GM23338 (cell line): ENCODE results near the gene IL1R1. TPM values are rescaled to one million over a fixed set of nuclear protein-coding genes. Genes with fewer than 3 reads are reported as not detected.

ENCODE experiments used
- ATAC-seq: fragments of 200-7000 bp; cut with Tn5 transposase; 3 replicates; pipeline ENCODE4 v1.9.1; 2020
- DNase-seq: peaks from one replicate; pipeline ENCODE4 v3.0.0-alpha.2; 2015; ENCODE audit warnings: low spot score
- H2AFZ ChIP-seq: fragments of 200-600 bp; sonication (generic); 2 replicates; pipeline ENCODE4 v1.8.0; 2016; ENCODE audit warnings: antibody characterized with exemption, mild to moderate bottlenecking, moderate library complexity
- H3F3A ChIP-seq: fragments of 200-600 bp; sonication (generic); replicated peaks from 2 replicates; pipeline ENCODE4 v1.8.0; 2017; ENCODE audit warnings: antibody characterized with exemption, mixed run types, low read depth
- H3K27ac ChIP-seq: fragments of 200-600 bp; sonication (generic); 2 replicates; pipeline ENCODE4 v1.6.1; 2016; ENCODE audit warnings: low read depth
- H3K27me3 ChIP-seq: fragments of 200-600 bp; sonication (generic); 2 replicates; pipeline ENCODE4 v1.8.0; 2016; ENCODE audit warnings: mild to moderate bottlenecking, mixed run types, moderate library complexity; ENCODE audit not compliant: insufficient read depth
- H3K36me3 ChIP-seq: fragments of 200-600 bp; sonication (generic); 2 replicates; pipeline ENCODE4 v1.8.0; 2016; ENCODE audit warnings: mild to moderate bottlenecking; ENCODE audit not compliant: insufficient read depth
- H3K4me1 ChIP-seq: fragments of 200-600 bp; sonication (generic); 2 replicates; pipeline ENCODE4 v1.8.0; 2016; ENCODE audit warnings: mild to moderate bottlenecking, moderate library complexity; ENCODE audit not compliant: insufficient read depth
- H3K4me2 ChIP-seq: fragments of 200-600 bp; sonication (generic); 2 replicates; pipeline ENCODE4 v1.7.1; 2017; ENCODE audit warnings: mixed run types
- H3K4me3 ChIP-seq: fragments of 200-600 bp; sonication (generic); 2 replicates; pipeline ENCODE4 v1.6.1; 2016; ENCODE audit warnings: mixed run types
- H3K79me2 ChIP-seq: fragments of 200-600 bp; sonication (generic); replicated peaks from 2 replicates; pipeline ENCODE4 v1.8.0; 2017; ENCODE audit warnings: mild to moderate bottlenecking; ENCODE audit not compliant: insufficient read depth
- H3K9me2 ChIP-seq: fragments of 200-600 bp; sonication (generic); 2 replicates; pipeline ENCODE4 v1.8.0; 2017; ENCODE audit not compliant: insufficient read depth
- H4K20me1 ChIP-seq: fragments of 200-600 bp; sonication (generic); replicated peaks from 2 replicates; pipeline ENCODE4 v1.8.0; 2017; ENCODE audit warnings: mild to moderate bottlenecking; ENCODE audit not compliant: insufficient read depth
- H3K27ac Mint-ChIP-seq: 2 replicates; pipeline ENCODE4 v1.8.0; 2020; ENCODE audit warnings: inconsistent platforms, mild to moderate bottlenecking, moderate library complexity, mixed read lengths
- H3K27me3 Mint-ChIP-seq: 3 replicates; pipeline ENCODE4 v1.8.0; 2022; ENCODE audit warnings: low read depth, mild to moderate bottlenecking, moderate library complexity, mixed read lengths, inconsistent platforms; ENCODE audit not compliant: insufficient read depth, poor library complexity
- H3K36me3 Mint-ChIP-seq: 3 replicates; pipeline ENCODE4 v1.8.0; 2021; ENCODE audit warnings: low read depth, mild to moderate bottlenecking, inconsistent platforms, moderate library complexity, mixed read lengths
- H3K4me1 Mint-ChIP-seq: 3 replicates; pipeline ENCODE4 v1.8.0; 2020; ENCODE audit warnings: mild to moderate bottlenecking, inconsistent platforms, mixed read lengths
- H3K4me3 Mint-ChIP-seq: 3 replicates; pipeline ENCODE4 v1.8.0; 2021; ENCODE audit warnings: moderate library complexity, mild to moderate bottlenecking, inconsistent platforms, mixed read lengths
- H3K9me3 Mint-ChIP-seq: 3 replicates; pipeline ENCODE4 v1.8.0; 2020; ENCODE audit warnings: moderate library complexity, mild to moderate bottlenecking, inconsistent platforms, mixed read lengths
- CREB1 ChIP-seq: fragments of 250-450 bp; sonication (Bioruptor Pico); IDR thresholded peaks from 2 replicates; pipeline ENCODE4 v1.5.0; 2020; ENCODE audit warnings: low read depth, mild to moderate bottlenecking, moderate library complexity
- EZH2 ChIP-seq: fragments of 200-600 bp; sonication (generic); IDR thresholded peaks from one replicate; pipeline ENCODE4 v1.8.0; 2017; ENCODE audit warnings: antibody characterized with exemption, mild to moderate bottlenecking, low read depth; ENCODE audit not compliant: unreplicated experiment
- JUNB ChIP-seq: IDR thresholded peaks from one replicate; pipeline ENCODE4 v1.6.1; 2016; ENCODE audit warnings: antibody characterized with exemption; ENCODE audit not compliant: unreplicated experiment
- NANOG ChIP-seq: IDR thresholded peaks from 2 replicates; pipeline ENCODE4 v1.6.1; 2016; ENCODE audit warnings: antibody characterized with exemption, borderline replicate concordance
- STAT1 ChIP-seq: IDR thresholded peaks from one replicate; pipeline ENCODE4 v1.6.1; 2016; ENCODE audit warnings: antibody characterized with exemption; ENCODE audit not compliant: unreplicated experiment
- ZNF114 ChIP-seq: fragments of 250-450 bp; sonication (Bioruptor Pico); IDR thresholded peaks from 2 replicates; pipeline ENCODE4 v1.5.0; 2020; ENCODE audit warnings: mild to moderate bottlenecking, moderate library complexity
- ZNF331 ChIP-seq: fragments of 250-450 bp; sonication (Bioruptor Pico); IDR thresholded peaks from 2 replicates; pipeline ENCODE4 v1.5.0; 2020; ENCODE audit warnings: low read depth, mild to moderate bottlenecking, moderate library complexity
- polyA plus RNA-seq: library from polyadenylated mRNA; unstranded; fragments of >200 nt; fragmentation: Nextera tagmentation; extraction: Ambion mirVana; gene quantifications from 2 replicates; pipeline ENCODE4 v1.2.1, GENCODE V29; 2016
- total RNA-seq: library from RNA; depleted of rRNA; stranded (reverse); fragments of >200 nt; shearing (Covaris generic); gene quantifications from 2 replicates; pipeline ENCODE4 v1.2.3, GENCODE V29; 2014
- TF ChIP-seq, protein P1 (sequence below): IDR thresholded peaks from 2 replicates; pipeline ENCODE4 v1.6.1; 2016; ENCODE audit warnings: antibody characterized with exemption
- TF ChIP-seq, protein P2 (sequence below), 2 experiments: fragments of 200-600 bp in 1 of 2; sonication (generic) in 1 of 2; conservative IDR thresholded peaks; 2 replicates each; pipeline versions ENCODE4 v1.5.1 to v1.6.1; 2016 to 2017; ENCODE audit warnings: antibody characterized with exemption in 2 of 2, low read depth in 2 of 2, mild to moderate bottlenecking in 2 of 2, moderate library complexity in 1 of 2
- TF ChIP-seq, protein P3 (sequence below): IDR thresholded peaks from one replicate; pipeline ENCODE4 v1.6.1; 2018; ENCODE audit warnings: antibody characterized with exemption; ENCODE audit not compliant: unreplicated experiment

The IL1R1 gene
- total and polyA plus RNA-seq, 2 experiments from 2014 or later: 0.17 TPM; not detected in 1

DNA sequence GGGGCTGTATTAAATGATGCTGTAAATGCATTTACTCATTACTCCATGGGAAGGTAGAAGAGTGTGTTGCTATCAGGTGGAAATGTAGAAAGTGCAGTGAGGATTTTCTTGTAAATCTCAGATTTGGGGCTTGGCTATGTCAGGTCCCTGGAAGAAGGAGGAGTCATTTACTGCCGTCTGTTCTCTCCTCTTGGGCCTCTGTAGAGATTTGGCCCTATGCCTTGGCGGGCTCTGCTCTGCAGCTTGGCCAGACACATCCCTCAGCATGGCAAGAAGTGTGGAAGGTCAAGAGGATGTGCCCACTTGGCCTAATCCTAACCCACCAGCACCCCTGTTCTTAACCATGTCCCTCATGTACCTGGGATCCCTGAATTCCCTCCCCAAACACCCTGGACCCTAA, 6.7 kb downstream of the IL1R1 start:
- Histone ChIP-seq H3K4me2 (no peak overlapping the region), H3F3A (no peaks in the 10 kb centered on the region), H3K36me3 (no peaks in the 10 kb centered on the region), H3K27me3 (no peaks in the 10 kb centered on the region), H3K27ac (no peak overlapping the region), H3K4me1 (no peaks in the 10 kb centered on the region), H3K9me2 (peaks cover 4% of the 10 kb centered on the region; the same call in 1 of the 2 replicates), H3K79me2 (no peaks in the 10 kb centered on the region), H2AFZ (no peak overlapping the region), H4K20me1 (no peaks in the 10 kb centered on the region), H3K4me3 (no peak overlapping the region)
- Mint-ChIP-seq H3K27ac (no peak overlapping the region), H3K4me1 (no peaks in the 10 kb centered on the region), H3K9me3 (peaks cover 42% of the 10 kb centered on the region), H3K4me3 (no peak overlapping the region), H3K36me3 (peaks cover 7% of the 10 kb centered on the region; the same call in 2 of the 3 replicates), H3K27me3 (peaks cover 3% of the 10 kb centered on the region)
- ATAC-seq (no peak), DNase-seq (no peak)
- TF ChIP-seq JUNB: no peak
- TF ChIP-seq, protein P1, sequence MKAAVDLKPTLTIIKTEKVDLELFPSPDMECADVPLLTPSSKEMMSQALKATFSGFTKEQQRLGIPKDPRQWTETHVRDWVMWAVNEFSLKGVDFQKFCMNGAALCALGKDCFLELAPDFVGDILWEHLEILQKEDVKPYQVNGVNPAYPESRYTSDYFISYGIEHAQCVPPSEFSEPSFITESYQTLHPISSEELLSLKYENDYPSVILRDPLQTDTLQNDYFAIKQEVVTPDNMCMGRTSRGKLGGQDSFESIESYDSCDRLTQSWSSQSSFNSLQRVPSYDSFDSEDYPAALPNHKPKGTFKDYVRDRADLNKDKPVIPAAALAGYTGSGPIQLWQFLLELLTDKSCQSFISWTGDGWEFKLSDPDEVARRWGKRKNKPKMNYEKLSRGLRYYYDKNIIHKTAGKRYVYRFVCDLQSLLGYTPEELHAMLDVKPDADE: no peak
- TF ChIP-seq CREB1 (CRISPR knock-in tag): no peak
- TF ChIP-seq, protein P2, sequence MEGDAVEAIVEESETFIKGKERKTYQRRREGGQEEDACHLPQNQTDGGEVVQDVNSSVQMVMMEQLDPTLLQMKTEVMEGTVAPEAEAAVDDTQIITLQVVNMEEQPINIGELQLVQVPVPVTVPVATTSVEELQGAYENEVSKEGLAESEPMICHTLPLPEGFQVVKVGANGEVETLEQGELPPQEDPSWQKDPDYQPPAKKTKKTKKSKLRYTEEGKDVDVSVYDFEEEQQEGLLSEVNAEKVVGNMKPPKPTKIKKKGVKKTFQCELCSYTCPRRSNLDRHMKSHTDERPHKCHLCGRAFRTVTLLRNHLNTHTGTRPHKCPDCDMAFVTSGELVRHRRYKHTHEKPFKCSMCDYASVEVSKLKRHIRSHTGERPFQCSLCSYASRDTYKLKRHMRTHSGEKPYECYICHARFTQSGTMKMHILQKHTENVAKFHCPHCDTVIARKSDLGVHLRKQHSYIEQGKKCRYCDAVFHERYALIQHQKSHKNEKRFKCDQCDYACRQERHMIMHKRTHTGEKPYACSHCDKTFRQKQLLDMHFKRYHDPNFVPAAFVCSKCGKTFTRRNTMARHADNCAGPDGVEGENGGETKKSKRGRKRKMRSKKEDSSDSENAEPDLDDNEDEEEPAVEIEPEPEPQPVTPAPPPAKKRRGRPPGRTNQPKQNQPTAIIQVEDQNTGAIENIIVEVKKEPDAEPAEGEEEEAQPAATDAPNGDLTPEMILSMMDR (conservative IDR thresholded peaks at IDR 0.05; ENCODE audit: low read depth in 2 of 2): no peak

DNA sequence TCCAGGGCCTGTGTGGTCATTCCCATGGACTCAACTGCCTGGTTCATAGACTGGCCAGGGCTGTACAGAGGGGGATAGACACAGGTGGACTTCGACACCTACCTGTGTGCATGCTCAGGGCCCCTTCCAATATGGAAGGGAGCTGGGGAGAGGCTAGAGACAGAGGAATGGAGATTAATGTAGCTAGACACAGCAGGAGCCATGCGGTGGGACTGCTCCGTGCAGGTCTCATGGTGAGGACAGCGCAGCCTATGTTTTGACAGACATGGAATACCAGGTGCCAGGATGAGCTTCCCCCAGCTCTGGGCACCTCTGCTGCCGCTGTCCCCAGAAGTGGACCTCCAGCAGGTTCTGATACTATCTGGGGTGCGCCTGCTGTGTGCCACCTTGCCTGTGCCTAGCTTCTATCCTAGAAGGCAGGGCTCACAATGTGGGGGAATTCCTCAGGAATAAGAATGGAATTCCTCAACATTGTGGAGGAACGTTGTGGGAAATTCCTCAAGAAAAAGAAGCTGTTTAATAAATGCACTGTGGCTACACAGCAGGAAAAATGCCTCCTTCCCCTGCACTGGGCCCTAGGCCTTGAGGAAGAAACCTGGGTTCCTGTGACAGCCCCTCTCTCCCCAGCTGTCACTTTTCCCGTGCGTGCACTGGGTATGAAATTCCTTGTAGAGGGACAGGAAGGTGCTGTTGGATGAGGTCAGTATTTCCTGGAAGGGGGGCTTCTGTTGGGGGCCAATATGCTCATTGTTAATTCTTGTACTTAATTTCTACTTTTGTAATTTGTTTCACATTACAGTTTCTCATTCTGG, 7.3 kb downstream of the IL1R1 start:
- Mint-ChIP-seq H3K27me3 (peaks cover 3% of the 10 kb centered on the region), H3K9me3 (peaks cover 38% of the 10 kb centered on the region), H3K27ac (no peak overlapping the region), H3K4me1 (no peaks in the 10 kb centered on the region), H3K4me3 (no peak overlapping the region), H3K36me3 (peaks cover 7% of the 10 kb centered on the region; the same call in 2 of the 3 replicates)
- Histone ChIP-seq H2AFZ (no peak overlapping the region), H3K4me1 (no peaks in the 10 kb centered on the region), H3K27ac (no peak overlapping the region), H3K27me3 (no peaks in the 10 kb centered on the region), H3K9me2 (peaks cover 4% of the 10 kb centered on the region; the same call in 1 of the 2 replicates), H4K20me1 (no peaks in the 10 kb centered on the region), H3K36me3 (no peaks in the 10 kb centered on the region), H3K4me2 (no peak overlapping the region), H3F3A (no peaks in the 10 kb centered on the region), H3K79me2 (no peaks in the 10 kb centered on the region), H3K4me3 (no peak overlapping the region)
- DNase-seq (peak; percentile 35), ATAC-seq (no peak; the same call in 2 of the 3 replicates)
- TF ChIP-seq, protein P1: no peak
- TF ChIP-seq ZNF331 (CRISPR knock-in tag) (no peak), JUNB (no peak), ZNF114 (CRISPR knock-in tag) (no peak), EZH2 (no peak), NANOG (no peak), STAT1 (no peak)
- TF ChIP-seq, protein P3, sequence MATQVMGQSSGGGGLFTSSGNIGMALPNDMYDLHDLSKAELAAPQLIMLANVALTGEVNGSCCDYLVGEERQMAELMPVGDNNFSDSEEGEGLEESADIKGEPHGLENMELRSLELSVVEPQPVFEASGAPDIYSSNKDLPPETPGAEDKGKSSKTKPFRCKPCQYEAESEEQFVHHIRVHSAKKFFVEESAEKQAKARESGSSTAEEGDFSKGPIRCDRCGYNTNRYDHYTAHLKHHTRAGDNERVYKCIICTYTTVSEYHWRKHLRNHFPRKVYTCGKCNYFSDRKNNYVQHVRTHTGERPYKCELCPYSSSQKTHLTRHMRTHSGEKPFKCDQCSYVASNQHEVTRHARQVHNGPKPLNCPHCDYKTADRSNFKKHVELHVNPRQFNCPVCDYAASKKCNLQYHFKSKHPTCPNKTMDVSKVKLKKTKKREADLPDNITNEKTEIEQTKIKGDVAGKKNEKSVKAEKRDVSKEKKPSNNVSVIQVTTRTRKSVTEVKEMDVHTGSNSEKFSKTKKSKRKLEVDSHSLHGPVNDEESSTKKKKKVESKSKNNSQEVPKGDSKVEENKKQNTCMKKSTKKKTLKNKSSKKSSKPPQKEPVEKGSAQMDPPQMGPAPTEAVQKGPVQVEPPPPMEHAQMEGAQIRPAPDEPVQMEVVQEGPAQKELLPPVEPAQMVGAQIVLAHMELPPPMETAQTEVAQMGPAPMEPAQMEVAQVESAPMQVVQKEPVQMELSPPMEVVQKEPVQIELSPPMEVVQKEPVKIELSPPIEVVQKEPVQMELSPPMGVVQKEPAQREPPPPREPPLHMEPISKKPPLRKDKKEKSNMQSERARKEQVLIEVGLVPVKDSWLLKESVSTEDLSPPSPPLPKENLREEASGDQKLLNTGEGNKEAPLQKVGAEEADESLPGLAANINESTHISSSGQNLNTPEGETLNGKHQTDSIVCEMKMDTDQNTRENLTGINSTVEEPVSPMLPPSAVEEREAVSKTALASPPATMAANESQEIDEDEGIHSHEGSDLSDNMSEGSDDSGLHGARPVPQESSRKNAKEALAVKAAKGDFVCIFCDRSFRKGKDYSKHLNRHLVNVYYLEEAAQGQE: no peak
- TF ChIP-seq, protein P2 (conservative IDR thresholded peaks at IDR 0.05; ENCODE audit: low read depth in 2 of 2): no peak
